Activated CD8-positive, alpha-beta memory T cell treated with anti-CD3 and anti-CD28 coated beads, Interleukin-2, amount 10 ng/mL, durations not matched to agents 7 days and 5 days (primary cell): ENCODE results near the gene WDR43. TPM values are rescaled to one million over a fixed set of nuclear protein-coding genes. Genes with fewer than 3 reads are reported as not detected.

ENCODE experiments used
- ATAC-seq: fragments of 150-1000 bp; cut with Tn5 transposase; one replicate; pipeline ENCODE4 v1.10.0; 2021; ENCODE audit warnings: moderate library complexity
- CTCF ChIA-PET: fragments of 350-600 bp; sonication (Branson Sonifier 250); formaldehyde crosslinking; loops from one replicate; lab custom pipeline; 2021; ENCODE audit warnings: antibody characterized with exemption; lab: Charles Lee
- DNase-seq: peaks from one replicate; pipeline ENCODE4 v3.0.0-alpha.2; 2020
- H3K27ac Mint-ChIP-seq: one replicate; pipeline ENCODE4 v1.8.0; 2021; ENCODE audit warnings: mild to moderate bottlenecking, mixed read lengths
- H3K27me3 Mint-ChIP-seq: one replicate; pipeline ENCODE4 v1.8.0; 2021; ENCODE audit warnings: mixed read lengths
- H3K36me3 Mint-ChIP-seq: one replicate; pipeline ENCODE4 v1.8.0; 2021; ENCODE audit warnings: mild to moderate bottlenecking, mixed read lengths
- H3K4me1 Mint-ChIP-seq: one replicate; pipeline ENCODE4 v1.8.0; 2021; ENCODE audit warnings: mixed read lengths
- H3K4me3 Mint-ChIP-seq: one replicate; pipeline ENCODE4 v1.8.0; 2021; ENCODE audit warnings: mild to moderate bottlenecking, moderate library complexity, mixed read lengths
- H3K9me3 Mint-ChIP-seq: one replicate; pipeline ENCODE4 v1.8.0; 2022; ENCODE audit warnings: low read depth, mixed read lengths
- total RNA-seq, 2 experiments: library from RNA; stranded (reverse); gene quantifications; one replicate each; pipeline ENCODE4 v1.2.3, GENCODE V29; 2021

Gene WDR43
- 10 to 100 TPM; 70.9 to 89.7 TPM for total RNA-seq

- ATAC-seq, result peak; percentile 94
- peak within 1 kb of the TSS; percentile 97 for H3K4me3 Mint-ChIP-seq
- peaks cover 38% of the 10 kb centered on the region for H3K4me1 Mint-ChIP-seq
- no peaks in the 10 kb centered on the region for H3K27me3 Mint-ChIP-seq
- H3K9me3 Mint-ChIP-seq, result no peaks in the 10 kb centered on the region
- peak; percentile 99 for DNase-seq
- peak within 1 kb of the TSS; percentile 88 for H3K27ac Mint-ChIP-seq
- H3K36me3 Mint-ChIP-seq, result peaks cover 11% of the 10 kb centered on the region
- CTCF ChIA-PET, result interaction anchor here (0.9 to 1.6 kb wide), 3 partner anchors 24 to 328 kb away, joined by 3 to 7 read pairs (median 3); partner anchors contain the start of gene TRMT61B
Observed at GRCh38 chr2:28894470-28895188, at the start of gene WDR43. TSS of gene WDR43 (plus strand) at chr2:28894667. CDS start at chr2:28894699, 32 bp downstream.

- Mint-ChIP-seq H3K27ac (no peak overlapping the region), H3K4me3 (no peak overlapping the region), H3K36me3 (peaks cover 19% of the 10 kb centered on the region), H3K27me3 (no peaks in the 10 kb centered on the region), H3K4me1 (peaks cover under 1% of the 10 kb centered on the region), H3K9me3 (no peaks in the 10 kb centered on the region)
- no peak for DNase-seq
- CTCF ChIA-PET, result no interaction called here
- no peak for ATAC-seq
Observed at GRCh38 chr2:28855193-28855592, 39.3 kb upstream of the WDR43 start.

GRCh38 chr2:28855977-28856376 lies 38.5 kb upstream of the WDR43 start:
- no peak overlapping the region for H3K27ac Mint-ChIP-seq
- no peaks in the 10 kb centered on the region for H3K9me3 Mint-ChIP-seq
- DNase-seq (no peak), ATAC-seq (no peak)
- H3K4me3 Mint-ChIP-seq, result no peak overlapping the region
- CTCF ChIA-PET, result no interaction called here
- H3K36me3 Mint-ChIP-seq, result peaks cover 27% of the 10 kb centered on the region
- no peaks in the 10 kb centered on the region for H3K27me3 Mint-ChIP-seq
- H3K4me1 Mint-ChIP-seq, result peaks cover 3% of the 10 kb centered on the region

GRCh38 chr2:28868611-28869010 lies 25.9 kb upstream of the WDR43 start:
- H3K27ac Mint-ChIP-seq, result no peak overlapping the region
- H3K36me3 Mint-ChIP-seq, result peaks cover 6% of the 10 kb centered on the region
- H3K27me3 Mint-ChIP-seq, result no peaks in the 10 kb centered on the region
- peaks cover 34% of the 10 kb centered on the region for H3K4me1 Mint-ChIP-seq
- peak overlapping the region; percentile 29 for H3K4me3 Mint-ChIP-seq
- CTCF ChIA-PET, result interaction anchor here (1.8 kb wide), 1 partner anchor 48 kb away, joined by 8 read pairs; no protein-coding TSS in a partner anchor
- no peak for DNase-seq
- ATAC-seq, result no peak
- H3K9me3 Mint-ChIP-seq, result no peaks in the 10 kb centered on the region

- Mint-ChIP-seq H3K27ac (peak overlapping the region; percentile 98), H3K4me1 (peaks cover 30% of the 10 kb centered on the region), H3K36me3 (peaks cover 5% of the 10 kb centered on the region), H3K27me3 (peaks cover 1% of the 10 kb centered on the region), H3K9me3 (no peaks in the 10 kb centered on the region), H3K4me3 (peak overlapping the region; percentile 95)
- no peak for DNase-seq
- CTCF ChIA-PET, result interaction anchor here (0.6 to 1.9 kb wide), 9 partner anchors 9 to 302 kb away, joined by 3 to 11 read pairs (median 3); no protein-coding TSS in a partner anchor
- ATAC-seq, result peak; percentile 13
Observed at GRCh38 chr2:28869494-28870145, 24.8 kb upstream of the WDR43 start.

- peak; percentile 99 for ATAC-seq
- Mint-ChIP-seq H3K27ac (peak within 1 kb of the TSS; percentile 98), H3K9me3 (no peaks in the 10 kb centered on the region), H3K4me1 (peaks cover 26% of the 10 kb centered on the region), H3K27me3 (peaks cover 7% of the 10 kb centered on the region), H3K4me3 (peak within 1 kb of the TSS; percentile 95), H3K36me3 (peaks cover 5% of the 10 kb centered on the region)
- CTCF ChIA-PET, result interaction anchor here (0.6 to 1.9 kb wide), 9 partner anchors 10 to 303 kb away, joined by 3 to 11 read pairs (median 3); no protein-coding TSS in a partner anchor
- peak; percentile 98 for DNase-seq
Observed at GRCh38 chr2:28870146-28870891, 24.1 kb upstream of the WDR43 start, which contains the start of gene TRMT61B. TSS of gene TRMT61B (minus strand) at chr2:28870309. CDS start at chr2:28870277, 32 bp downstream.

- peak overlapping the region; percentile 95 for H3K4me3 Mint-ChIP-seq
- CTCF ChIA-PET, result no interaction called here
Observed at GRCh38 chr2:28871620-28872019, 22.8 kb upstream of the WDR43 start.

GRCh38 chr2:28880193-28880592 lies 14.3 kb upstream of the WDR43 start:
- CTCF ChIA-PET, result no interaction called here

More at GRCh38 chr2:28871620-28872019, 22.8 kb upstream of the WDR43 start:
- ATAC-seq (no peak), DNase-seq (no peak)
- Mint-ChIP-seq H3K9me3 (no peaks in the 10 kb centered on the region), H3K27me3 (peaks cover 19% of the 10 kb centered on the region), H3K4me1 (peaks cover 25% of the 10 kb centered on the region), H3K27ac (no peak overlapping the region), H3K36me3 (peaks cover 5% of the 10 kb centered on the region)

GRCh38 chr2:28893488-28893887 lies 979 bp upstream of the WDR43 start:
- Mint-ChIP-seq H3K9me3 (no peaks in the 10 kb centered on the region), H3K4me3 (peak overlapping the region; percentile 7), H3K36me3 (peaks cover 7% of the 10 kb centered on the region), H3K4me1 (peaks cover 28% of the 10 kb centered on the region), H3K27me3 (peaks cover 4% of the 10 kb centered on the region), H3K27ac (no peak overlapping the region)
- CTCF ChIA-PET, result no interaction called here
- DNase-seq, result no peak
- no peak for ATAC-seq

More at GRCh38 chr2:28880193-28880592, 14.3 kb upstream of the WDR43 start:
- Mint-ChIP-seq H3K4me1 (no peaks in the 10 kb centered on the region), H3K4me3 (no peak overlapping the region), H3K27ac (no peak overlapping the region), H3K36me3 (no peaks in the 10 kb centered on the region), H3K27me3 (peaks cover 35% of the 10 kb centered on the region), H3K9me3 (no peaks in the 10 kb centered on the region)
- DNase-seq (no peak), ATAC-seq (no peak)

GRCh38 chr2:28895189-28895893 lies 874 bp downstream of the WDR43 start:
- DNase-seq (peak; percentile 67), ATAC-seq (peak; percentile 16)
- peaks cover 11% of the 10 kb centered on the region for H3K36me3 Mint-ChIP-seq
- H3K4me3 Mint-ChIP-seq, result peak overlapping the region; percentile 97
- CTCF ChIA-PET, result interaction anchor here (0.8 to 2.1 kb wide), 8 partner anchors 13 to 329 kb away, joined by 3 to 7 read pairs (median 3); partner anchors contain the start of gene TRMT61B
- no peaks in the 10 kb centered on the region for H3K9me3 Mint-ChIP-seq
- H3K27ac Mint-ChIP-seq, result peak overlapping the region; percentile 88
- H3K27me3 Mint-ChIP-seq, result no peaks in the 10 kb centered on the region
- H3K4me1 Mint-ChIP-seq, result peaks cover 43% of the 10 kb centered on the region

GRCh38 chr2:28896906-28897305 lies 2.4 kb downstream of the WDR43 start:
- H3K27ac Mint-ChIP-seq, result peak overlapping the region; percentile 88
- H3K9me3 Mint-ChIP-seq, result no peaks in the 10 kb centered on the region
- H3K36me3 Mint-ChIP-seq, result peaks cover 11% of the 10 kb centered on the region
- ATAC-seq (no peak), DNase-seq (no peak)
- peaks cover 53% of the 10 kb centered on the region for H3K4me1 Mint-ChIP-seq
- peak overlapping the region; percentile 97 for H3K4me3 Mint-ChIP-seq
- H3K27me3 Mint-ChIP-seq, result no peaks in the 10 kb centered on the region
- CTCF ChIA-PET, result interaction anchor here (1.5 to 2.1 kb wide), 2 partner anchors 12 to 272 kb away, joined by 3 to 7 read pairs; no protein-coding TSS in a partner anchor

- Mint-ChIP-seq H3K27me3 (no peaks in the 10 kb centered on the region), H3K4me3 (peak overlapping the region; percentile 48), H3K36me3 (peaks cover 11% of the 10 kb centered on the region), H3K9me3 (no peaks in the 10 kb centered on the region), H3K27ac (peak overlapping the region; percentile 88), H3K4me1 (peaks cover 54% of the 10 kb centered on the region)
- DNase-seq (no peak), ATAC-seq (no peak)
- CTCF ChIA-PET, result no interaction called here
Observed at GRCh38 chr2:28898048-28898447, 3.6 kb downstream of the WDR43 start.
